ENCODE results near the gene CPNE6.

CPNE6 gene

DNA sequence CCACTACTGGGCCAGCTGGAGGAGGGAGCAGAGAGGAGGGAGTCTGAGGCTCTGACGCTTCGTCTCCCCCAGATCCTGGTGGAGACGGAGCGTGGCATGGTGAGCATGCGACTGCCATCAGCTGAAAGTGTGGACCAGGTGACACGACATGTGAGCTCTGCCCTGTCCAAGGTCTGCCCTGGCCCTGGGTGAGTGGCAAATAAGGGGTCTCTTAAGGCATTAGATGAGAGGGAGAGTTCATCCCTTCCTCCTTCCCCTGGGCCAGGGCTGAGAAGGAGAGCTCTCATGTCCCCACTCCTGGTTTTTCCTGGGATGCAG is 17.1 kb upstream of the CPNE6 start:
- Histone ChIP-seq H3K27ac (ENCODE audit: low read length) (no peak overlapping the region), H3K9ac (ENCODE audit: low read length) (no peak overlapping the region), H2AFZ (ENCODE audit: low read length) (no peak overlapping the region), H3K4me3 (ENCODE audit: low read length) (no peak overlapping the region), H3F3A (ENCODE audit: insufficient read depth, low read length) (no peaks in the 10 kb centered on the region), H4K20me1 (ENCODE audit: insufficient read depth, low read length) (no peaks in the 10 kb centered on the region), H3K27me3 (replicated peaks; ENCODE audit: insufficient read depth, low read length) (no peaks in the 10 kb centered on the region; the same call in 1 of the 2 replicates), H3K79me2 (ENCODE audit: low read length) (no peaks in the 10 kb centered on the region), H3K4me1 (ENCODE audit: low read length) (no peaks in the 10 kb centered on the region), H3K9me3 (replicated peaks; ENCODE audit: insufficient read depth, low read length) (no peaks in the 10 kb centered on the region), H3K36me3 (replicated peaks; ENCODE audit: insufficient read depth, low read length) (no peaks in the 10 kb centered on the region), H3K4me2 (ENCODE audit: low read depth, low read length) (no peak overlapping the region), H3K9me2 (replicated peaks; ENCODE audit: insufficient read depth, low read length) (no peaks in the 10 kb centered on the region)
- TF ChIP-seq EZH2phosphoT487 (IDR thresholded peaks at IDR 0.05; ENCODE audit: low read length): no peak
- TF ChIP-seq EZH2 (optimal IDR thresholded peaks at IDR 0.05; ENCODE audit: low read depth, low read length): no peak
- TF ChIP-seq CTCF (IDR thresholded peaks at IDR 0.05; ENCODE audit: low read length): no peak
- DNase-seq: no peak

- H3K36me3 ChIP-seq (replicated peaks; ENCODE audit: insufficient read depth, low read length): no peaks in the 10 kb centered on the region
- H3K4me1 ChIP-seq (ENCODE audit: low read length): no peaks in the 10 kb centered on the region
- no peaks in the 10 kb centered on the region for H4K20me1 ChIP-seq (ENCODE audit: insufficient read depth, low read length)
- no peak overlapping the region for H2AFZ ChIP-seq (ENCODE audit: low read length)
- no peaks in the 10 kb centered on the region; the same call in 1 of the 2 replicates for H3K27me3 ChIP-seq (replicated peaks; ENCODE audit: insufficient read depth, low read length)
- no peaks in the 10 kb centered on the region for H3F3A ChIP-seq (ENCODE audit: insufficient read depth, low read length)
- H3K79me2 ChIP-seq (ENCODE audit: low read length): no peaks in the 10 kb centered on the region
- H3K4me2 ChIP-seq (ENCODE audit: low read depth, low read length): no peak overlapping the region
- no peak overlapping the region for H3K4me3 ChIP-seq (ENCODE audit: low read length)
- no peaks in the 10 kb centered on the region for H3K9me2 ChIP-seq (replicated peaks; ENCODE audit: insufficient read depth, low read length)
- H3K9me3 ChIP-seq (replicated peaks; ENCODE audit: insufficient read depth, low read length): no peaks in the 10 kb centered on the region
- no peak for DNase-seq
- no peak overlapping the region for H3K9ac ChIP-seq (ENCODE audit: low read length)
- TF ChIP-seq EZH2phosphoT487 (IDR thresholded peaks at IDR 0.05; ENCODE audit: low read length) (no peak), CTCF (IDR thresholded peaks at IDR 0.05; ENCODE audit: low read length) (no peak), EZH2 (optimal IDR thresholded peaks at IDR 0.05; ENCODE audit: low read depth, low read length) (no peak)
- no peak overlapping the region for H3K27ac ChIP-seq (ENCODE audit: low read length)
Observed at GRCh38 chr14:24054646-24055045, 16.7 kb upstream of the CPNE6 start.

- no peaks in the 10 kb centered on the region for H3K9me2 ChIP-seq (replicated peaks; ENCODE audit: insufficient read depth, low read length)
- H3K79me2 ChIP-seq (ENCODE audit: low read length): no peaks in the 10 kb centered on the region
- no peak overlapping the region for H3K4me3 ChIP-seq (ENCODE audit: low read length)
- no peak overlapping the region for H2AFZ ChIP-seq (ENCODE audit: low read length)
- H3K9me3 ChIP-seq (replicated peaks; ENCODE audit: insufficient read depth, low read length): no peaks in the 10 kb centered on the region
- H3F3A ChIP-seq (ENCODE audit: insufficient read depth, low read length): no peaks in the 10 kb centered on the region
- DNase-seq: no peak
- H3K27ac ChIP-seq (ENCODE audit: low read length): no peak overlapping the region
- H4K20me1 ChIP-seq (ENCODE audit: insufficient read depth, low read length): no peaks in the 10 kb centered on the region
- H3K4me1 ChIP-seq (ENCODE audit: low read length): no peaks in the 10 kb centered on the region
- H3K4me2 ChIP-seq (ENCODE audit: low read depth, low read length): no peak overlapping the region
- no peaks in the 10 kb centered on the region for H3K36me3 ChIP-seq (replicated peaks; ENCODE audit: insufficient read depth, low read length)
- TF ChIP-seq CTCF (IDR thresholded peaks at IDR 0.05; ENCODE audit: low read length) (no peak), EZH2phosphoT487 (IDR thresholded peaks at IDR 0.05; ENCODE audit: low read length) (no peak), EZH2 (optimal IDR thresholded peaks at IDR 0.05; ENCODE audit: low read depth, low read length) (no peak)
- no peaks in the 10 kb centered on the region; the same call in 1 of the 2 replicates for H3K27me3 ChIP-seq (replicated peaks; ENCODE audit: insufficient read depth, low read length)
- no peak overlapping the region for H3K9ac ChIP-seq (ENCODE audit: low read length)
Observed at GRCh38 chr14:24055971-24056799, 15.2 kb upstream of the CPNE6 start.
